Erythroblast (primary cell): ENCODE measurements around the gene GREM2.

Experiments
- GATA1 ChIP-seq: IDR thresholded peaks from 2 replicates; pipeline ENCODE4 v1.6.1; 2011; ENCODE audit warnings: low read depth, mild to moderate bottlenecking, control low read depth, low read length, moderate library complexity
- POLR2A ChIP-seq: IDR thresholded peaks from 2 replicates; pipeline ENCODE4 v1.6.1; 2011; ENCODE audit warnings: mild to moderate bottlenecking, low read length

DNA sequence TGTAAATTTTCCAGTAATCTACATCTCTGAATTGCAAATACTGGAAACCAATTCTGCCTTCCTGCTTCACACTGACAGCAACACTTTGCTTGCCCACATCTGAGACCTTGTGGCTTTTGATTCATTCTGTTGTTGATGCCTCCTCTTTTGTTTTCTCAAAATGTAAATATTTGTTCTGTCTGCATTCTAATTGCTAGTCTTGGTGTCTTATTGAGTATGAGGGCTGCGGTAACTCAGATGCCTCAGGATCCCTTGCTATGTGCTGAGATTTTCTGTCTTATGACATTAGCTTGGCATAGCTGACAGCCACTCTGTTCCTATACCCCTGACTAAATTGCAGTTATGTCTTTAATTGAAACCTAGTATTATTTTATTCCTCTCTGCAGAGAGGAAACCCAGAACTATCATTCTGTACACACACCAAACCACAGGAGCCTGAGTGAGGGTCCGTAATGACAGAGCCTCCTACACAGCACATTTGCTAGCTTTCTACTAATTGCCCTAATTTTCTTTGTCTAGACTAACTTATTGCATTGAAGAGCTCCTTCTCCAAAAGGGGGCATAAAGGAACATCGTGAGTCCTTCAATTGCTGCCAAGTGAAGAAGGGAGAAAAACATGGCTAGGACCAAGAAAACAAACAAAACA is 72.1 kb downstream of the GREM2 start:
- TF ChIP-seq POLR2A (no peak), GATA1 (no peak)
